LHCN-M2 (cell line): ENCODE data around the gene DDX24. TPM values are rescaled to one million over a fixed set of nuclear protein-coding genes. Genes with fewer than 3 reads are reported as not detected.

Experiments
- DNase-seq: peaks from one replicate; pipeline ENCODE4 v3.0.0-alpha.2; 2012; ENCODE audit warnings: low read depth
- polyA plus RNA-seq: library from polyadenylated mRNA; unstranded; fragments of >200 nt; gene quantifications from one replicate; pipeline ENCODE4 v1.2.1, GENCODE V29; 2012; ENCODE audit warnings: missing spikeins
- total RNA-seq: library from RNA; depleted of rRNA; stranded (reverse); fragments of >200 nt; gene quantifications from 2 replicates; pipeline ENCODE4 v1.2.3, GENCODE V29; 2014; rRNA removed

Gene DDX24, protein sequence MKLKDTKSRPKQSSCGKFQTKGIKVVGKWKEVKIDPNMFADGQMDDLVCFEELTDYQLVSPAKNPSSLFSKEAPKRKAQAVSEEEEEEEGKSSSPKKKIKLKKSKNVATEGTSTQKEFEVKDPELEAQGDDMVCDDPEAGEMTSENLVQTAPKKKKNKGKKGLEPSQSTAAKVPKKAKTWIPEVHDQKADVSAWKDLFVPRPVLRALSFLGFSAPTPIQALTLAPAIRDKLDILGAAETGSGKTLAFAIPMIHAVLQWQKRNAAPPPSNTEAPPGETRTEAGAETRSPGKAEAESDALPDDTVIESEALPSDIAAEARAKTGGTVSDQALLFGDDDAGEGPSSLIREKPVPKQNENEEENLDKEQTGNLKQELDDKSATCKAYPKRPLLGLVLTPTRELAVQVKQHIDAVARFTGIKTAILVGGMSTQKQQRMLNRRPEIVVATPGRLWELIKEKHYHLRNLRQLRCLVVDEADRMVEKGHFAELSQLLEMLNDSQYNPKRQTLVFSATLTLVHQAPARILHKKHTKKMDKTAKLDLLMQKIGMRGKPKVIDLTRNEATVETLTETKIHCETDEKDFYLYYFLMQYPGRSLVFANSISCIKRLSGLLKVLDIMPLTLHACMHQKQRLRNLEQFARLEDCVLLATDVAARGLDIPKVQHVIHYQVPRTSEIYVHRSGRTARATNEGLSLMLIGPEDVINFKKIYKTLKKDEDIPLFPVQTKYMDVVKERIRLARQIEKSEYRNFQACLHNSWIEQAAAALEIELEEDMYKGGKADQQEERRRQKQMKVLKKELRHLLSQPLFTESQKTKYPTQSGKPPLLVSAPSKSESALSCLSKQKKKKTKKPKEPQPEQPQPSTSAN
- total RNA-seq = 155 and 171 TPM in 2 replicates
- 147 TPM for polyA plus RNA-seq

DNA sequence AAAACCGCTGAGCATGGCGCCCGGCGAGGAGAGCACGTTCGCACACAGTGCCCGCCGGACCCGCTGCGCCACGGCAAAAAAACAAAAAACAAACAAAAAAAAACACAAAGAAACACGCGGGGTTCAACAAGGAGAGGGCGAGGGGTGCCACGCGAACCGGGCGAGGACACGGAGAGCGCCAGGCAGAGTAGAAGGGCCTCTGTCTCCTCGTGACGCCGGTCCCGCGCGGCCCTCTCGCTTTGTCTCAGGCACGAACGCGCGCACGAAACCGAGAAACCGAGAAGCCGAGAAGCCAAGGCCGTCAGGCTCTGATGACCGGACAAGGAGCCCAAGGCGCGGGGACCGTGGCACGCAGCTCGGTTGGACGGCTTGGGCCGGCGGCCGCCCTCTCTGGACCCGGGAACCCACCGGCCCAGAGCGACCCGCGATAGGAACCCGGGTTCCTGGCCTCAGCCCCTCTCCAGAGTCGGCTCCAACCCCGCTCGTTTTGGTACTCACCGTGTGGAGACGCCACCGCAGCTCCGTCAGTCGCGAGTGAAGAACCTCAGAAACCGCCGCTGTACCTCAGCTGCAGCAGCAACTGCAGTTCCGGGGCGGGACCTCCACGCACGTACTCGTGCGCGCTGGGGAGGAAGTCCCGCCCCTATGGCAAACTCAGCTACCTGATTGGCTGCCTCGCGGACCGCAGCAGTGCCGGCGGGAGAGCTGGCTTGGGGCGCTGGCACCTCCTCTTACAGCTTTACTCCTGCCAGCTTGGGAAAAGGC, at the start of gene DDX24, which contains the start of gene IFI27L1:
TSS of gene DDX24 (minus strand) at position 582 of the 765 bp plus-strand sequence. CDS start 1,460 bp downstream, outside the sequence.
TSS of gene IFI27L1 (plus strand) at position 690 of the 765 bp plus-strand sequence. CDS start 15,628 bp downstream, outside the sequence.
- DNase-seq = peak; percentile 89

DNA sequence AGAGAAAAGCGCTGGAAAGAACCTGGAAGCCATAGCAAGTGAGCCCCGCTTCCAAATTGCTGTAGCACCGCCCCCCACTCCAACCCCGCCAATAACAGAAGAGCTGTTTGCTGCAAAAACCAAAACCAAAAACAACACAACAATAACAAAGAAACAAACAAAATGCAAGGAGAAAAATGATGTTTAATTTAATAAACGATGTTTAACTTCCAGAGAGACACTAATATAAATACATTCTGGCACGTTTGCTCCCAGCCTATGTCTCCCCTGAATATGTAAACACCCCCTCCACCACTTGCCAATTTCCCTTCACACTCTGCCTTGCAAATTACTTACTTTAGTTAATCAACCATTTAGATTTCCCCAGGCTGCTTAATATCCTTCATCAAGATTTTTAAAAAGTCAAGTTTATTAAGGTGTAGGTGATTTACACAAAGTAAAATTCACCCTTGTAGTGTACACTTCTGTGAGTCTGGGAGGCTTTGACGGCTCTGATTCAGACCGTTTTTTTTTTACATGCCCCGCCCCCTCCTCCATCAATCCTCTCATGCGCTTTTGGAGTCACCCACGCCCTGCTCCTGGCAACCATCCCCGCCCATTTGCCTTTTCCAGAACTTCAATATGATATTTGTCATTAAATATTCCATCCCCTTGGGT, 48.9 kb upstream of the DDX24 start:
- peak; percentile 58 for DNase-seq

DNA sequence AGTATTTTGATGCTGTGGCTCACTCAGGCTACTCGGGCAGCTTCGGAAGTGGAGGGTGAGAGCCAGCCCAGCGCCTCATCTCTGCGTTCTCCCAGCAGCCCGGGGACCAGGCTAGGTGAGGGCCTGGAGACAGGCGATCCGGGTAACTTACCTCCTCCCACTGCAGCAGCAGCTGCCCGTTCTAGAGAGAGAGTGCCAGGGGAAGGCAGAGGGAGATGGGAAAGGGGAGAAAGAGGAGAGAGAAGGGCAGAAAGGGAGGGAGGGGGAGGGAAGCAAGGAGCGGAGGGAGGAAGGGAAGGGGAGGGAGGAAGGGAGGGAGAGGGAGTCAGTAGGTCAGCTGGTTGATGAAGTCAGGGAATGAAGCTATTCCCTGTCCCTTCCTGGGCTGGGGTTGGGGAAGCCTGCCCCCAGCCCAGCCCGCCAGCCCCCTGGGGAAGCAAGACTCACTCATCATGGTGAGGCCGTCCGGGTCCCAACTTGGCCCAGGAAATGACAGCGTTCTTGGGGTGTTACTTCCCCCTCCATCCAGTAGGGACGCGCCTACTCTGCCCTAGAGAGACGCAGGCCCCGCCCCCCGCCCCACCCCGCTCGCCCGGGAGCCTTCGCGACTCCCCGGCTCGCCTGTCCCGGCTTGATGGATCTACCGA, 48.2 kb upstream of the DDX24 start, which contains the start of gene IFI27L2:
TSS of gene IFI27L2 (minus strand) at position 494 of the 647 bp plus-strand sequence. CDS start at position 454, 40 bp downstream.
- DNase-seq = peak; percentile 89

DNA sequence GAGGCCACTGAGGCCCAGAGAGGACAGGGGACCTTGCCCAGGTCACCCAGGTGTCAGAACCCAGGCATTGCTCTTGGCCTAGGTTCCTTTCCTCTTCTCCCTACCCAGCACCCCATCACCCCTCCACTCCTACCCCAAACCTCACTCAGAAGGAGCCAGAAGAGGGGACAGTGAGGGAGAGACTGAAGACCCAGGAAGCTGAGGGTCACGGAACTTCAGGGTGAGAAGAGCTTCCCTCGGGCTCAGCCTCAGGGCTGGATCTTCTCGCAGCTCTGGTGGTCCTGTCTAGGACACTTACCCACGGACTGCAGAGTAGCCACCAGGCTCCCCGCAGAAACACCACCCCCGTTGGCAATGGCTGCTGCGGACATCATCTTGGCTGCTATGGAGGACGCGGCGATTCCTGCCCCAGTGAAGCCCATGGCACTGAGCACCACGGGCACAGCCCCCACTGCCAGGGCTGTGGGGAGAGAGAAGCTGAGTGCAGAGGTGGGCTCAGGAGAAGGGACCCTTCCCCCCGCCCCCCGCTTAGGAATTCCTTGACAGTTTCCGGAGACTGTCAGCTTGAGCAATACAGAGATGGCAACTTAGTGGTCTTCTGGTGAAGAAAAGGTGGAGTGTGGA, 47.3 kb upstream of the DDX24 start:
- no peak for DNase-seq

DNA sequence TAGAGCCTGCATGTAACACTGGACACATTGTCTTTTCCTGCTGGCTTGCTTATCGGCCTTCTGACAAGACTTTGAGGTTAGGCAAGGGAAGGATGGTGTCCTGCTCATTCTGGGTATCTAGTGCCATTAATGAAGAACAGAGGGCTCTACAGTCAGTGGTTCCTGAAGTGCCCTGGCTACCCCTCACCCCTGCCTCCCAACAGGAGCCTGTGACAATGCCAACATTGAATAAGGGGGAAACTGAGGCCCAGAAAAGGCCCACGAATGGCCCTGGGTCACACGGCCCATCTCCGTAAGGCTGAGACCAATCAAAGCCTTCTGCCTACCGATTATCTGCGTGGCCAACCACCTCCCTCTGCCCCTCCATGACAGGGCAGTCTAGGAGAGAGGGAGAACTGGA, 46.3 kb upstream of the DDX24 start:
- no peak for DNase-seq

DNA sequence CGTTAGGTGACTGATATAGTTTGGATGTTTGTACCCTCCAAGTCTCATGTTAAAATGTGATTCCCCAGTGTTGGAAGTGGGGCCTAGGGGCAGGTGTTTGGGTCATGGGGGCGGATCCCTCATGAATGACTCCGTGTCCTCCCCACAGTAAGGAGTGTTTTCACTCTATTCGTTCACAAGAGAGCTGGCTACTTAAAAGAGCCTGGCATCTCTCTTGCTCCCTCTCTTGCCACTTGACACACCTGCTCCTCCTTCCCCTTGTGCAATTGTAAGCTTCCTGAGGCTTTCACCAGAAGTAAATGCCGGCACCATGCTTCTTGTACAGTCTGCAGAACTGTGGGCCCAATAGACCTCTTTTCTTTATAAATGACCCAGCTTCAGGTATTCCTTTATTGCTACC, 45.8 kb upstream of the DDX24 start:
- no peak for DNase-seq

DNA sequence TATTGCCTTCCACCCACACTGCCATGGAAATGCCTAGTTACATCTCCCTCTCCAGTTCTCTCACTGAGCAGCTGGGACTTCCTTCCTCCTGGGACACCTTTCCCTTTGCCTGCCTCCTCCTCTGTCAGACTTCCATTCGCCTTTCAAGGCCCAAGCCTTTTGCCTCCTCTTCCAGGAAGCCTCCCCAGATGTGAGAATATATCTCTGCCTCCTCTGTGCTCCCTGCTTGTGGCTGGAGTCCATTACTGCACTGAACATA, 45.3 kb upstream of the DDX24 start:
- no peak for DNase-seq

DNA sequence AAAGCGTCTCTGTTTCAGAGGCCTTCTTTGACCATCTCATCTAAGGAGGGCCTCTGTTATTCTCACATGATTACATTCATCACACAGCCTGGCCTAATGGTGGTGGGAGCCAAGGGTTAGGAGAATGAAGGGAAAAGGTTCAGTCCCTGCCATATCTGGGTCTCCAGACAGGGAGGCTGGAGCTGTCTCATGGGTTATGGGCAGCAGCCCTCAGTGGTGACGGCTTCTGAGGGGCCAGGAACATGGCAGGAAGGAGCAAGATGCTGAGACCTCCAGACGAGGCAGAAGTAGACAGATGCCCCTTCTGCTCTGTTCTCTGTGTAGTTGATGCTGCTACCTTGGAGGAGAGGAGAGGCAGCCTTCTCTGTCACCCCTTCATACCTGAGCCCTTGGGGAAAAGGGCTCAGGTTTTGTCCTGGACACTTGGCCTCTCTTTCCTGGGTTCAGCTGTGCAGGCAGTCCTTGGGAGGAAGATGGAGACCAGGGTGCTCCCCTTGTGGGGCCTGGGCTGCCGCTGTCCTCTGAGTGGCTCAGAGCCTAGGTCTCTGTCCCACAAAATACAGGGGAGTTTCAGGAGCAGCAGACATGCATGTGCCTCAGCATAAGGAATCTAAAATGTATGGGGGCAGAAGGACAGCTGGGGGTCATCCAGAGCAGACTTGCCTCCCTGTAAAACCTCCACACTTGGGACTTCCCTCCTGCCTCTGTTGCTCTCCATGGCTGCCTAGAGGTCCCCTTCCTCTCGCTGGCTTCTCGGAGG, 44.8 kb upstream of the DDX24 start:
- DNase-seq = no peak

DNA sequence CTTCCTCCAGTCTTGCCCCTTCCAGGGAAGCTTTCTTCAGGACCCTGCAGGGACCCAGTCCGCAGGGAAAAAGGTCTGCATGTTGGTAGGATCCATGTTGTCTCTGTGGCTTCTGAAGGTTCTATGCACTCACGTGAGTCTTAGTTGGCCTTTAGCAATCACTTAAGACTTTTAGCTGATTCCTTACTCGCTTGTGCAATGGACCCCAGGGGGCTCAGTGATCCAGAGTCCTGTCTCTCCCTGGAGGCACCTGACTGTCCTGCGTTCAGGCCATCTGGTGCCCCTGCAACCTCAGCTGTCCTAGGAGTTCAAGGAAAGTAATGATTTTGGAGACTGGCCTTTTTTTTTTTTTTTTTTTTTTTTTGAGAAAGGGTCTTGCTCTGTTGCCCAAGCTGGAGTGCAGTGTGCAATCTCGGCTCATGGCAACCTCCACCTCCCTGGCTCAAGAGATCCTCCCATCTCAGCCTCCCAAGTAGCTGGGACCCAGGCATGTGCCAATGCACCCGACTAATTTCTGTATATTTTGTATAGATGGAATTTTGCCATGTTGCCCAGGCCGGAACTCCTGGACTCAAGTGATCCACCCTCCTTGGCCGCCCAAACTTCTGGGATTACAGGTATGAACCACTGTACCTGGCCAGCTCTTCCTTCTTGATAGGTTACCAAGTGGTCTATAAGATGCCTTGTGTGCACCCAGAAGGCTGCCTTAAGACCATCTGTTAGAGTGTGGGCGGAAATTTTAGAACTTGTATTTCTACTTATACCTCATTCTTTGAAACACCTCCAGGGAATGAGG, 43.8 kb upstream of the DDX24 start:
- no peak for DNase-seq

DNA sequence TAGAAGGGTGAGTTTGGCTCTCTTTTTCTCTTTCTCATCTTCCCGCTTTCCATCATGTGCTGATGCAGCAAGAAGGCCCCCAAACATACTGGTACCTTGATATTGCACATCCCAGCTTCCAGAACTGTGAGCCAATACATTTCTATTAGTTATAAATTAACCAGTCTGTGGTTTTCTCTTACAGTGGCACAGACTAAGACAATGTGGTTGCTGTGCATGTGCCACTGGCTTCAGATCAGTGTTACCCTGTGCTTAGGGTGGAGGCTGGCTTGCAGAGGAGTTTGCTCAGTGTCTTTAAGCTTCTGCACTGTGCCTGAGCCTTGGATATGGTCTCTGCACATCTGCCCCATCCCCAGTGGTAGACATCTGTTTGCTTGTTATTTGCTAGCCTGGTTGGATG, 42.9 kb upstream of the DDX24 start:
- no peak for DNase-seq

DNA sequence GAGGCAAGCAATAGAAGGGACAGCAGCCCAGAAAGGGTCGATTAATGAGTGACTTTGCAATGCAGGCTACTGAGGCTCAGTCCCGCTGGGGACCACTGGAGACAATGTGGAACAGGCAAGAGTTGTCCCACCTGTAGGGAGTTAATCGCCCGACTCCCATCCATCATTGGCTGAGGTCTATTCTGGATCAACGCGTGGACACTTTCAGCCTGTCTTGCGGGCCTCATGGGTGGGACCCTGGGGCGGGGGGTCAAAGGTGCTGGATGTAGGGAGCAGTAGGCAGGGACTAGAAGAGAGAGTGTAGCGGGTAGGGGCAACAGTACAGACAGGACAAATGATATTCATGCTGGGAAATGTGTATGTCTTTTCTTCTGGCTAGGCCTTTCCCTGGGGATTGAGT, 42.3 kb upstream of the DDX24 start:
- no peak for DNase-seq

DNA sequence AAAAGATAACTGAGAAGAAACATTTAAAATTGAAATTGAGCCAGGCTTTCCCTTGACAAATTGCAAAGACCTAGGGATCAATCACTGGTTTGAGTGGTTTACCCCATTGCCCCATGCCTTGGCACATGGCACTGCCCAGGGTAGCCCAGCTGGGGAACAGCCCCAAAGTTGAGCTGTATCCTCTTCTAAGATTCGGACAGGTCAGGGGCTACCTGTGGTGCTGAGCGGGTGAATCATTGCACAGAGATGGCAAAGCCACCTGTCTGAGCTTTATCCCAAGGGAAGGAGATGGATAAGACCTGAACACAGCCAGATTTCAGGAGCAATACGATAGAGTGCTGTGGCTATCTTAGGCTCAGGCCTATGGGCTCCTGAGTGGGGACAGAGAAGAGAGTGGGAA, 41.4 kb upstream of the DDX24 start:
- DNase-seq = no peak

DNA sequence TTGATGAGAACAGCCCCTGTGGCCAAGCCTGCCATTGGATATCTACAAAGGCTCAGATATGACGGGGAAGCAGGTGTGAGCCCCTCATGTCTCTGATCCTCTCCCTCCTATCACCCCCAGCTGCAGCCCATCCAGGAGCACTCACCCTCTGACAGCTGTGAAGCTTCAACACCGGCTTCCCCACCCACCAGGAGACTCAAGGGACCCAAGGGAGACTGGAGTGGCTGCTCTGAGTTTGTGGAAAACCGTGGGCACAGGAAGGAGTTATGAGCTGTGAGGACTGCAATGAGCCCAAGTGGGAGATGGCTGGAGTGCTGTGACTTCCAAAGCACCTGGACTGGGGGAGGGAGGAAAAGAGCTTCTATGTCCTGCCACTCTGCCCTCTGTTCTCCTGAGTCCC, 40.5 kb upstream of the DDX24 start:
- DNase-seq = no peak

DNA sequence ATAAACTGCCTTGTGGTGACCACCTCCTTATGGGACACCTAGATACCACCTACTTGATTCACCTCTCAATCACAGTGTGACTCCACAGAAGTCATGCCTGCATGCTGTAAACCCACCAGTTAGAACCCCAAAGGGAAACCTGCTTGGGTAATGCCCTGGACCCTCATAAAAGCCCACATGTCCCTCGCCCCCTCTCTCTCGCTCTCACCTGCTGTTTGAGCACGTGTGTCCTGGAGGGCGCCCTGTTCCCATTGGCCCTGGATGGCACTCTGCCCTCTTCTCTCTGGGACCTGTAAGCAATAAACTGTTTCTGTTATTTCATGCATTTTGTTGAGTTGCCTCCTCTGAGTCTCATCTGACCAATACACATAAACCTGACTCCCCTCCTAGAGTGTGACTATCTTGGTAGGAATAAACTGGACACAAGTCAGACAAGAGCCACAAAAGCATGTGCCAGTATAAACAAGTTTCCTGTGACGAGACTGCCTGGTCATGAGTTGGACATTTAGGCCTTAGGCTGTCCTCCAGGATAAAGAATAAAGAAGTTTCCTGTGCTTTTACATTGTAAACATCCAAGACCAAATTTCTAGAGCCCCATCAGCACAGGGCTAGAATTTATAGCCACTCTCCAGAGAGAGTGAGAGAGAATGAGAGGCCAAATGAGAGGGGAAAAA, 39.8 kb upstream of the DDX24 start:
- peak; percentile 29 for DNase-seq

DNA sequence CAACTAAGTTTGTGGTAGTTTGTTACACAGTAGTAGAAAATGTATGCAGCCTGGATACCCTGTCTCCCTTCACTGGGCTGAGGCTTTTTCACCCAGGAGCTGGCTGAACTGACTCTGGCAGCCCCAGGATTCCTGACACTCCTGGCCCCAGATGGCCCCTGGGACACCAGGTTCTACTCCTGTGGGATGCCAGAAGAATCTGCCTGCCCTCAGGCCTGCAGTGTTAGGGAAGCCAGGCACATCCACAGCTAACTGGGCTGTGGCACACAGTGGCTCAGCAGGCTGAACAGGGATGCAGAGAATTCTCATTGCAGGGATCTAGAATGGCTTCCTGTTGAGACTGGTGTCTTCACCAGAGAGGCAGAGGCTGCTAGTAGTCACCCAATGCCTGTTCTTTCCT, 38.1 kb upstream of the DDX24 start:
- no peak for DNase-seq

DNA sequence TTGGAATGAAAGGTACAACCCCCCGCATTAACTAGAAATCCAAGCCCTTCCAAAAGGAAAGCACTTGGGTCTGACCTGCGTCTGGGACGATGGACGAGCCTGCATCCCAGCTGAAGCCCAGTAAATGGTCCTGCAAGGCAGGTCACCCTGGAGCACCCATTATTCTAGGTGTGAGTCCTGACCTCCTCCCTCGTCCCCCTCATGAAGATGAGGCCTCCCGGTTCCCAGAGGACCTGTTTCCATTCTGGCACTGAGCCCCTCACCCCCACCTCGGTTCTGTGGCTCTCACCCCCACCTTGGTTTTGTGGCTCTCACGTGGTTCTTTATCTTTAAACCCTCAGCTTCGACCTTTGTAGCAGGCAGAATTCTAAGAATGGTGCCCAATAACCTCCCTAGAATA, 36.9 kb upstream of the DDX24 start:
- no peak for DNase-seq

DNA sequence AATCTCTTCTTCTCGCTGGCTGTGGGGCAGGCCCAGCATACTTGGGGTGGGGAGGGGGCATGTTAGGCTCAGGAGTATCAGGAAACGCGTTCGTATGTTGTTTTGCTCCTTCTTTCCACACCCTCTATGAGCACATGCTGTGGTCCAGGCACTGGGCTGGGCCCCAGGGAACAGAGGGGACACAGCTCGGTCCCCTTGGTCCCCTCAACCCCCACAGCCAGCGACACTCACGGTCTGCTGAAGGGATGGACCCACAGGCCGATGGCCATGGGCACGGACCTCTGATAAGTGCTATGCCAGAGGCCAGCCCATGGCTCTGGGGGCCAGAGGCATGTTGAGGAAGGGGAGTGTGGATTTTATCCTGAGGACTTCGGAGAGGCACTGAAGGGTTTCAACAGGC, 35.7 kb upstream of the DDX24 start:
- no peak for DNase-seq

DNA sequence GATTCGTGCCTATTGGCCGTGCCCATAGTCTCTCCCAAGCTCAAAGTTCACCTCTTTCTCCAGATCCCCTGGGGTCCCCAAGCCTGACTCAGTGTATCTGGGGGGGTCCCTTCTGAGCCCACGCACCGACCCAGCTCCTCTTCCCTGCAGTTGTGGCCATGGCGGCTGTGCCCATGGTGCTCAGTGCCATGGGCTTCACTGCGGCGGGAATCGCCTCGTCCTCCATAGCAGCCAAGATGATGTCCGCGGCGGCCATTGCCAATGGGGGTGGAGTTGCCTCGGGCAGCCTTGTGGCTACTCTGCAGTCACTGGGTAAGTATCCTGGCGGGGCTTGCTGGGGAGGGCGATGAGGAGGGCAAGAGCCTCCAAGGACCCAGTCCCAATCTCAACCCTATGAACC, 34.6 kb upstream of the DDX24 start:
- no peak for DNase-seq
